Neuron (in vitro differentiated cells): Measurements from ENCODE around the gene IDH1.

Experiments used
- H2AFZ ChIP-seq: one replicate; pipeline ENCODE4 v1.6.1; 2013; ENCODE audit warnings: low read depth, mild to moderate bottlenecking, inconsistent platforms, low read length, moderate library complexity
- H3K27me3 ChIP-seq: one replicate; pipeline ENCODE4 v1.6.1; 2013; ENCODE audit warnings: low read length; ENCODE audit not compliant: insufficient read depth
- H3K36me3 ChIP-seq: one replicate; pipeline ENCODE4 v1.6.1; 2013; ENCODE audit warnings: low read length; ENCODE audit not compliant: insufficient read depth
- H3K4me1 ChIP-seq: one replicate; pipeline ENCODE4 v1.6.1; 2013; ENCODE audit warnings: low read length; ENCODE audit not compliant: insufficient read depth
- H3K4me3 ChIP-seq: 2 replicates; pipeline ENCODE4 v1.5.1; 2013; ENCODE audit warnings: mild to moderate bottlenecking, low read length, moderate library complexity
- H3K9me3 ChIP-seq: one replicate; pipeline ENCODE4 v1.6.1; 2013; ENCODE audit warnings: low read length

Gene IDH1

GRCh38 chr2:208254871-208255556, at the start of gene IDH1:
Gene IDH1 (minus strand): TSS chr2:208255071. CDS start chr2:208251551, 3,520 bp downstream.
- H3K9me3 ChIP-seq: no peaks in the 10 kb centered on the region
- no peaks in the 10 kb centered on the region for H3K27me3 ChIP-seq

GRCh38 chr2:208304157-208304556, 49.3 kb upstream of the IDH1 start:
- Histone ChIP-seq H3K36me3 (peaks cover 63% of the 10 kb centered on the region), H3K4me3 (no peak overlapping the region), H3K9me3 (no peaks in the 10 kb centered on the region), H2AFZ (no peak overlapping the region), H3K4me1 (no peaks in the 10 kb centered on the region), H3K27me3 (no peaks in the 10 kb centered on the region)

More at GRCh38 chr2:208254871-208255556, at the start of gene IDH1:
- H3K4me1 ChIP-seq: peaks cover 56% of the 10 kb centered on the region
- H3K4me3 ChIP-seq: peak within 1 kb of the TSS; percentile 76
- H3K36me3 ChIP-seq: peaks cover 40% of the 10 kb centered on the region
- H2AFZ ChIP-seq: peak within 1 kb of the TSS; percentile 67

GRCh38 chr2:208300847-208301618, 46.2 kb upstream of the IDH1 start:
- Histone ChIP-seq H3K4me1 (no peaks in the 10 kb centered on the region), H3K36me3 (peaks cover 67% of the 10 kb centered on the region), H3K27me3 (no peaks in the 10 kb centered on the region), H3K4me3 (no peak overlapping the region), H2AFZ (no peak overlapping the region), H3K9me3 (no peaks in the 10 kb centered on the region)

- H3K4me3 ChIP-seq: no peak overlapping the region
- no peaks in the 10 kb centered on the region for H3K27me3 ChIP-seq
- no peaks in the 10 kb centered on the region for H3K9me3 ChIP-seq
- H3K4me1 ChIP-seq: no peaks in the 10 kb centered on the region
- H3K36me3 ChIP-seq: peaks cover 60% of the 10 kb centered on the region
- H2AFZ ChIP-seq: no peak overlapping the region
Observed at GRCh38 chr2:208297961-208298360, 43.1 kb upstream of the IDH1 start.

- no peak overlapping the region for H2AFZ ChIP-seq
- peaks cover 59% of the 10 kb centered on the region for H3K36me3 ChIP-seq
- no peak overlapping the region for H3K4me3 ChIP-seq
- H3K27me3 ChIP-seq: no peaks in the 10 kb centered on the region
- no peaks in the 10 kb centered on the region for H3K9me3 ChIP-seq
- H3K4me1 ChIP-seq: no peaks in the 10 kb centered on the region
Observed at GRCh38 chr2:208296610-208297009, 41.7 kb upstream of the IDH1 start.

- H3K9me3 ChIP-seq: peaks cover 1% of the 10 kb centered on the region
- H2AFZ ChIP-seq: no peak overlapping the region
- H3K4me1 ChIP-seq: no peaks in the 10 kb centered on the region
- no peaks in the 10 kb centered on the region for H3K27me3 ChIP-seq
- peaks cover 58% of the 10 kb centered on the region for H3K36me3 ChIP-seq
- no peak overlapping the region for H3K4me3 ChIP-seq
Observed at GRCh38 chr2:208295834-208296233, 41.0 kb upstream of the IDH1 start.

GRCh38 chr2:208294482-208295024, 39.7 kb upstream of the IDH1 start:
- Histone ChIP-seq H3K36me3 (peaks cover 58% of the 10 kb centered on the region), H3K4me1 (no peaks in the 10 kb centered on the region), H2AFZ (no peak overlapping the region), H3K4me3 (no peak overlapping the region), H3K9me3 (peaks cover 8% of the 10 kb centered on the region), H3K27me3 (no peaks in the 10 kb centered on the region)

- Histone ChIP-seq H3K9me3 (peaks cover 9% of the 10 kb centered on the region), H2AFZ (no peak overlapping the region), H3K36me3 (peaks cover 69% of the 10 kb centered on the region), H3K4me1 (no peaks in the 10 kb centered on the region), H3K27me3 (no peaks in the 10 kb centered on the region), H3K4me3 (no peak overlapping the region)
Observed at GRCh38 chr2:208285853-208286252, 31.0 kb upstream of the IDH1 start.

GRCh38 chr2:208280933-208281332, 26.1 kb upstream of the IDH1 start:
- Histone ChIP-seq H3K9me3 (peaks cover 11% of the 10 kb centered on the region), H3K4me3 (no peak overlapping the region), H2AFZ (no peak overlapping the region), H3K27me3 (no peaks in the 10 kb centered on the region), H3K4me1 (no peaks in the 10 kb centered on the region), H3K36me3 (peaks cover 79% of the 10 kb centered on the region)

GRCh38 chr2:208280234-208280633, 25.4 kb upstream of the IDH1 start:
- no peak overlapping the region for H2AFZ ChIP-seq
- H3K36me3 ChIP-seq: peaks cover 79% of the 10 kb centered on the region
- no peaks in the 10 kb centered on the region for H3K27me3 ChIP-seq
- peaks cover 11% of the 10 kb centered on the region for H3K9me3 ChIP-seq
- no peak overlapping the region for H3K4me3 ChIP-seq
- no peaks in the 10 kb centered on the region for H3K4me1 ChIP-seq

GRCh38 chr2:208279236-208279635, 24.4 kb upstream of the IDH1 start:
- Histone ChIP-seq H2AFZ (no peak overlapping the region), H3K4me3 (no peak overlapping the region), H3K27me3 (no peaks in the 10 kb centered on the region), H3K4me1 (no peaks in the 10 kb centered on the region), H3K36me3 (peaks cover 89% of the 10 kb centered on the region), H3K9me3 (peaks cover 11% of the 10 kb centered on the region)

- Histone ChIP-seq H2AFZ (no peak overlapping the region), H3K4me3 (no peak overlapping the region), H3K36me3 (peaks cover 93% of the 10 kb centered on the region), H3K27me3 (no peaks in the 10 kb centered on the region), H3K4me1 (no peaks in the 10 kb centered on the region), H3K9me3 (peaks cover 9% of the 10 kb centered on the region)
Observed at GRCh38 chr2:208278549-208278948, 23.7 kb upstream of the IDH1 start.

- no peaks in the 10 kb centered on the region for H3K4me1 ChIP-seq
- H2AFZ ChIP-seq: no peak overlapping the region
- H3K4me3 ChIP-seq: no peak overlapping the region
- no peaks in the 10 kb centered on the region for H3K27me3 ChIP-seq
- peaks cover 71% of the 10 kb centered on the region for H3K36me3 ChIP-seq
- H3K9me3 ChIP-seq: peaks cover 8% of the 10 kb centered on the region
Observed at GRCh38 chr2:208274748-208275147, 19.9 kb upstream of the IDH1 start.
